GM19099 (cell line): Measurements from ENCODE around the gene BCL7C.

Experiments used
- POLR2A ChIP-seq: IDR thresholded peaks from 3 replicates; pipeline ENCODE4 v1.6.1; 2011; ENCODE audit warnings: low read depth; ENCODE audit not compliant: insufficient read length; ENCODE audit errors: extremely low read depth

Gene BCL7C

DNA sequence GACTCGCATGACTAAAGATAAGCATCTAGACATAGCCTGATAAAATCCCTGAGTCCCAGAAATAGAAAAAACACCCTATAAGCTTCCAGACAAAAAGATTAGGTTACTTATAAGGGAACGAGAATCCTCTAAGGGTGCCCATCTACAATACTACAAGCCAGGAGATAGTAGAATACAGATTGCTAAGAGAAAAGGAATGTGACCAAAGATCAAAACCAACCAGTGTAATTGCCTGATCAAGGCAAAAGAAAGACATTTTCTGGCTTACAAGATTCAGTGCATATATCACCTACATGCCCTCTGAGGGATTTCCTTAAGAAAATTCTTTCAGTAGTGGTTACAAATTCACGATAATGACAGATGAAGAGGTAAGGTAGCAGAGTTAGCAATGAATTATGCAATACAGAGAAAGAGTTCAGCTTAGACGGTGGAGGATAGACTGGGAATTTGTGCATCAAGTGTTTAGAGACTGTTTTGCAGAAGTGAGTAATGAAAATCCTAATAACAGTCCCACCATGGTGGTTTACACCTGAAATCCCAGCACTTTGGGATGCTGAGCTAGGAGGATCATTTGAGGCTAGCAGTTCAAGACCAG lies 35.0 kb downstream of the BCL7C start:
- TF ChIP-seq POLR2A, result no peak

DNA sequence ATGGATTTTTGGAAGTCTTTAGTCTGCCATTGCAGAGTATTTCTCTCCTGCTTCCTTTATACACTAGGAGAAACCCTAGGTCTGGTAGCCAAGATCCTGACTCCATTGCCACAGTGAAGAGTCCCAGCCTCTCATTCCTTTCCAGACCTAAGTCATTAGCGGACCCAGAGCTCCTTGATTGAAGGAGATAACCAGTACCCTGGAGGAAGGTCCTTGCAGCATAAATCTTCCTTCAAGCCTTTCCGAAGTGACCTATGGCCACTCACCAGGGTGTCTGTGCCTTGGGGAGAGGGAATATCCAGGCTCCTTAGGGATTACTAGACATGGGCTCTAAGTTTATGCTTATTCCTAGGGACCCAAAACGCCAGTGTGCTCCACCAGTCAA lies 35.8 kb downstream of the BCL7C start:
- no peak for TF ChIP-seq POLR2A

DNA sequence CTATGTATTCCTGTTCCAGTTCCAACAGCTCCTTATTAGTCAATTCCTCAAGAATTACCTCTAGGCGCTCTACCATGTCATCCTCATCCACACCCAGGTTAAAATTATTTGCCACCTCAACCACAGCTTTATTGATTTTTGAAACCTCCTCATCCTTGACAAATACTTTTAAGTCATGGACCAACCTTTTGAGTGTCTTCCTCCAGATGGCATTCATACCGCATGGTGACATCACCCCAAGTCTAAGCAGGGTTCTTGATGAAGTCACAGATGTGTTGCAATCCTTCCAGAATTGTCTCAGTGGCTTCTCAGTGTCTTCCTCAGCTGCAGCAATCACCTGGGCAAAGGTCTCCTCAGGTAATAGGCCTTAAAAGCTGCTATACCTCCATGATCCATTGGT lies 40.1 kb downstream of the BCL7C start:
- TF ChIP-seq POLR2A, result no peak

DNA sequence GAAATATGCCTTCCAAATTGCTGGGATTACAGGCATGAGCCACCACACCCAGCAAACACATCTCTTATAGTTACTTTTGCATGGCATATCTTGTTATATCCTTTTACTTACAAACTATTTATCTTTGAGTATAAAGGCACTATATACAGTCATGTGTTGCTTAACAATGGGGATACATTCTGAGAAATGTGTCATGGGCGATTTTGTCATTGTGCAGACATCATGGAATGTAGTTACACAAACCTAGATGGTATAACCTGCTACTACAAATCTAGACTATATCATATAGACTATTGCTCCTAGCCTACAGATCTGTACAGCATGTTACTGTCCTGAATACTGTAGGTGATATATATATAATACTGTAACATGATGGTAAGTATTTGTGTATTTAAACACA lies 43.6 kb downstream of the BCL7C start:
- no peak for TF ChIP-seq POLR2A

DNA sequence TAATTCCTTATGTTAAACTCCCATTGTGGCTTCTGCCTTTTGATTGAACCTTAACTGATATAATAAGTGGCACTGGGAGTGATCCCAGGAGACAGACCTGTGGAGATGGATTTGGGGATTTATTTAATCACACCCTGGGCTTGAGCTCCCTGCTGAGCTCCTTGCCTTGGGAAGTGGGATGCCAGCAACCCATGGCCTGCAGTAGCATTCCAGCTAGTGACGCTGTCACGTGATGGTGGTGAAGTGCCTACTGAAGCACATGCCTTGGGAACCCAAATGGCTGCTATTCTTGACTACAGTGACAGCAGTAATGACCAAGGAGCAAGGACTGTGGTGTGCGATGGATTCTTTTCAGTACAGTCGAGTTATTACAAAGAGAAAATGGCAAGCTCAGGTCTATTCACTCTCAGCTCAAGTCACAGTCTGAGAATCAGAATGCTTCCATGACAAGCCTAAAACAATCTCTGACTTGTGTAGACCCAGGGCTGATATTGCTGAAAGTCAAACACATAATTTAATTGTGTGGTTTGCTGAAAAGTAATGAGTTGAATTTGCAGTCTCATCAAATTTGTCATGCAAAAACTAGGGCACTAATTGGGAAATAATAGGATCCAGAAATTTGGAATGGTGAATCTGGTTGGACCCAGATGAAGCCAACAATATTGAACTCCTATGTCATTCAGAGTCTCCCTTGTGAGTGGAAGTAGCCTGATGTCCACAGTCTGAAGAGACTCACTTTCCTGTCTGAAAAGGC lies 47.1 kb downstream of the BCL7C start:
- no peak for TF ChIP-seq POLR2A

DNA sequence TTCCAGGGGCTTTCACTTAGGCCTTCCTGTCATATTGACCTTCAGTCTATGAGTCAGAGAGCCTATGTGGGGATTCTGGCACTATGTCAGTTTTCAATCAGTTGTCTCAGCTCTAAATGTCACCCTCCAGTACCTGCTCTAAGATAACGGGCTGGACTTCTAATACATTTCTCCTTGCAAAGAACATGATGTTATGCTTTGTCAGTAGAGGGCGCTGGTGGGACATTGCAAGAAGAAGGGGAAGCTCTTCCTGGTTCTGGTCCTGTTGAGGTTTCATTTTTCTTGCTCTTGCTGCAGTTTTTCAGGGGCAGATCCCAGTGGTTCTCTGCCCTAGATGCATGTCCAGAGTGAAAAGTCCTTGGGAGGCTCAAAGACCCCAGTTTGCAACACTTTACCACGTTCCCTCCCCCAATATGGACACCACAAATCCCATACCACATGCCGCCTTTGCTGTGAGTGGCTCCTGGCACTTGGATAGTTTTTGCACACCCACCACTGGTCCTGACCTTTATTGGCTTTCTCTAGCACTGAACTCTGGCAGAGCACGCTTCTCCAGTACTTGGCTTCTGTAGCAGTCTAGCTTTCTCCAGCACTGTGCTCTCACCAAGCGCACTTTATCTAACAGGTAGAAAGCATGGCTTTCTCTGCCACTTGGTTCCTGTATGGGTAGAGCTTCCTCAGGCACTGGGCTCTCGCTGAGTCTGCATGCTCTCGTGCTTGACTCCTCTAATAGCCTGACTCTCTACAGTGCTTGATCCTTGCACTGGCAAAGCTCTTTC lies 49.0 kb downstream of the BCL7C start:
- peak; percentile 19 for TF ChIP-seq POLR2A

DNA sequence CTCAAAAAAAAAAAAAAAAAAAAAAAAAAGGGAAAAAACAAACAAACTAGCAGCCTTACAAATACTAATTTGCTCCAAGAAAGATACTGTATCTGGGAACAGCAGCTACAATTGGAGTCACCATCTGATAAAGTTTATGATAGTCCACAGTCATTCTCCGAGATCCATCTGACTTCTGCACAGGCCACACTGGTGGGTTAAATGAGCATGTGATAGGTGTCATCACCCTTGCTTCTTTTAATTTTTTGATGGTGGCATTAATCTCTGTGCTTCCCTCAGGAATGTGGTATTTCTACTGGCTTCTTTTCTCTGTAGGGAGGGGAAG lies 49.6 kb downstream of the BCL7C start:
- no peak for TF ChIP-seq POLR2A

DNA sequence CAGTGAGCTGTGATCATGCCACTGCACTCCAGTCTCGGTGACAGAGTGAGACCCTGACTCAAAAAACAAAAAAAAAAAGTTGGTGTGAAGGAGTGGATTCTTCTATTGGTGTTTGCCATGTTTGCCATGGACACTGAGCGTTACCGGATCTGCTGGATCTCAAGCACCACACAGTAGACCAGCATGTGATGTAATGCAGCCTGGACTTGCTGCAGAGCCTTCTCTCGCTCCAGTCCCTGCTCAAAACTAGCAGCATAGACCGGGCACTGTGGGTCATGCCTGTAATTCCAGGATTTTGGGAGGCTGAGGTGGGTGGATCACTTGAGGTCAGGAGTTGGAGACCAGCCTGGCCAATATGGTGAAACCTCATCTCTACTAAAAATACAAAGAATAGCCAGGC lies 50.4 kb downstream of the BCL7C start:
- no peak for TF ChIP-seq POLR2A

DNA sequence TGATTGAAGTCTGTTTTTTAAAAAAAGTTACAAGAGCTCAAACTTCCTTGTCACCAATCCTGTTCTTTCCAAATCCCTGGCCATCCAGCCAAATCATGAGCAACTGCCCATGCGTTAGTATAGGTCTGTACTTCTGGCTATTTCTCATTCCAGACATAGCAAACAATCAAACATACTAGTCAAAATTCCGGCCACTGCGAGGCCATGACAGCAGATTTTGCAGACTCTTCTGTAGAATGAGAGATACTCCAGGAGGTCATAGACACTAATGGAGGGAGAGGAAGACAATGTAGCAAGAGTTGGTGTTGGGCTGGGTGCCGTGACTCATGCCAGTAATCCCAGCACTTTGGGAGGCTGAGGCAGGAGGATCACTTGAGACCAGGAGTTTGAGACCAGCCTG lies 50.9 kb downstream of the BCL7C start:
- no peak for TF ChIP-seq POLR2A

DNA sequence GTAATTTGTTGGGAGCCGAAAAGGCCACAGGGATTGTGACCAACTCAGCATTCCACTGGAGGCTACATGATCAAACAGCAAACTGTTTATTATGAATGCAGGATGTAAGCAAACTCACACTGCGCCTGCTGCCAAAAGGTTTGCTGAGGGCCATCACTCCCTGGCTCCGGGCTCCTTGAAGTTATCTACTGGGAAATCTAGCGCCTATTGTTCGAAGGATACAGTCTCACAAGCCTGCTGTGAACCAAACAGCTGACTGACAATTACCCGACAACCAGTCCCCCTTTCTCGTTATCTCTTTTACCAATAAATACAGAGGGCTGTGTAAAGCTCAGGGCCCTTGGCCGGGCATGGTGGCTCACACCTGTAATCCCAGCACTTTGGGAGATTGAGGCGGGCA lies 52.5 kb downstream of the BCL7C start:
- no peak for TF ChIP-seq POLR2A

DNA sequence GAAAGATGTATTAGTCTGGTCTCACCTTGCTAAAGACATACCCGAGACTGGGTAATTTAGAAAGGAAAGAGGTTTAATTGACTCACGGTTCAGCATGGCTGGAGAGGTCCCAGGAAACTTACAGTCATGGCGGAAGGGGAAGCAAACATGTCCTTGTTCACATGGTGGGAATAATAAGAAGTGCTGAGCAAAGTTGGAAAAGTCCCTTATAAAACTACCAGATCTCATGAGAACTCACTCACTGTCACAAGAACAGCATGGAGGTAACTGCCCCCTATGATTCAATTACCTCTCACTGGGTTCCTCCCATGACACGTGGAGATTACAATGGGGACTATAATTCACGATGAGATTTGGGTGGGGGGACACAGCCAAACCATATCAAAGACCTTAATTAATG lies 53.3 kb downstream of the BCL7C start:
- TF ChIP-seq POLR2A, result no peak

DNA sequence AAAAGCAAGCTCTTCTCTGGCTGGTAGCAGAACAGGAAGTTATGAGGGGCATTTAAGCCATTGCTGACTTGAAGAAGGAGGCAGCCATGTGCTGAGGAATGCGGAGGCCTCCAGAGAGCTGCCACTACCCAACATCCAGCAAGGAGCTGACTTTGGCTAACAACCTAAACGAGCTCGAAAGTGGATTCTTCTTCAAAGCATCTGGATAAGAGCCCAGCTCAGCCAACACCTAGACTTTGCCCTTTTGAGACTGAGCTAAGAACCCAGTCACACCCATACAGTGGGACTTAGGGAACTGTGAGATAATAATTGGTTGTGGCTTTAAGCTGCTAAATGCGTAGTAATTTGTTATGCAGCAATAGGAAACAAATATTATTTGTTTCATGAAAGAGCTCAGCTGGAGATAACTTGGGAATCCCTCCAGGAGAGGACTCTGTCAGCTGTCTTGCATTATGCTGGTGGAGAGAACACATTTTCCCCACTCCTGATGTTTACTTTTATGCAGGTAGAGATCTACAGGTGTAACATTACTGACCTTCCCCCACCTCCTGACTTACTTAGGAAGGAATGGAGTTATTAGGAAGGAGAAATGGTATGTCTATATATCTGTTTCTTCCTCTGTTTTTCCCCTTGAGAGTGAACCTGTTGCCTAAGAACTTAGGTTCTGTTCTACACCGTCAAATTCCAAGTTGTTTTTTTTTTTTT lies 54.2 kb downstream of the BCL7C start:
- no peak for TF ChIP-seq POLR2A

DNA sequence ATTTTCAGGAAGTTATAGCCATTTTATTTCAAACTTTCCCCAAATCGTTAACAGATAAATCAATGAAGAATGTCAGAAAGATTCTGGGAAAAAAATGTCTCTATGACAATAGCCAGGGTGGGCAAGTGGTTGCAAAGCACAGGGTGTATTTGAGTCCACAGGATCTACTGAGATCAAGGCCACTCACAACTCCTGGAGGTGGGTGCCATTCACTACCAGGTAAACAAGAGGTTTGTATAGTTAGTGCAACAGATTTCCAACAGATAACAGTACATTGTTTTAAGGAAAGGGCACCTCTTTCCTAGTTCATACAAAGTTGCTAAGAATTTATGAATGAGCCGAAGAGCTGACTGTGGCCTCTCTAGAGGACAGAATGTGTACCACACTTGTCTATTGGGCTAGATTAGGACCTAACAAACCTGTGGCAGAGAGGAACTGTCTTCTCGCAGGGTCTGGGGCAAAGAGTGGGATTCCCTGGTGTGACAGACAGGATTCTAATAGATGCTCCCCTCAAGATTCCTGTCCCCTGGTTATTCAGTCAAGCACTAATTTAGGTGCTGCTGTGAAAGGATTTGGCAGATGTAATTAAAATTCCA lies 54.9 kb downstream of the BCL7C start:
- TF ChIP-seq POLR2A, result no peak

DNA sequence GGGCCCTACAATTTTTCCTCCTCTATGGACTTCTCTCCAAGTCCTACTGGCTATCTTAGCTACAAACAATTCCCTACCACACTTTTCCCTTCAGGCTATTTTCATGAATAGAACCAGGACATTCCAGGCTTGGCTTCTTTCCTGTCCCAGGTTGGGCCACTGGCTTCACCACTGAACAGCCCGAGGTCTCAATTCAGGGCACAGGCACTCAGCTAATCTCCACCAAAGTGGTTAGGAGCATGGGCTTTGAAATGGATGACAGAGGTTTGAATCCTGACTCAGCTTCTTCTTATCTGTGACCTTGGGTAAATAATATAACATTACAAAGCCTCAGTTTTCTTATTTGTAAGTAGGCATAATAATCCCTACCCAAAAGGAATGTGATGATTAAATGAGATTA lies 56.0 kb downstream of the BCL7C start:
- TF ChIP-seq POLR2A, result no peak
